ENCODE results near the gene DAB2IP.
A peak's percentile ranks its signal among the peaks of the same experiment; 100 is the strongest.
"Not testable (repeated sequence)": the region's sequence is repeated elsewhere in the genome, so short reads cannot be mapped to it uniquely, and the experiment has no call there.

Gene DAB2IP

DNA sequence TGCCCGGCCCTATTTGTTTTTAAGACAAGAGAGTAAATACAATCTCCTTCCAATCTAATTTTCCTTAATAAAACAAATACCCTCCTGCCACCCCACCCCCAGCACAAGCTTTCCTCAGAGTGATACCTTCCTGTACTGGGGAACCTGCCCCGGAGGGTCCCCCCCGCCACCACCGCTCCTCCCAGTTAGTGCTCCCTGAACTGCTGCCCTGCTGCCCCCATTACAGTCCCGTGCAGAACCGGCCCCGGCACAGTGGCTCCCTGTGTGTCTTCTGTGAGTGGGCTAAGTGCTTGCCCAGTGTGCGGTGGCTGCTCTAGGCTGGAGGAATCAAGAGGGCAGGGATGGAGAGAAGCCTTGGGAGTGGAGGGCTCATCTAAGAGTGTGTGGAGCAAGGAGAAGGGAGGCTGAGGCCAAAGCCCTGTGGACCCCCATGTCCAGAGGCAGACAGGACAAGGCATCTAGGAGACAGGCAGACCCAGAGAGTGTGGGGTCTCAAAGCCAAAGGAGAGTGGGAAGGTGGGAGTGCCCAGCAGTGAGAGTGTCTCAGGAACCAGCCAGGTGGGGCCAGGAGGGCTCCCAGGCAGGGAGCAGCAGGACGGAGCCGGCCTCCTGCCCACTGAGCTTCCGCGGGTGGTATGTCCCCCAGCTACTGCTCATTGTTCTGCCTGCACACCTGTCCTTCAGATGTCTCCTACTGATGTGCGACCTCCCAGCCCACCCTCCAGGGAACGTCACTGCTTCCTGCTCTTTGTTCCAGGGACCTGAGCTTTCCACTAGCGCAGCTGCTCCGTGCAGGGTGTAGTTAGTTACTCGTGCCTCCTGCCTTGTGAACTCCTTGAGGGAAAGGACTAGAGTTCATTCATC is 129.0 kb downstream of the DAB2IP start:
- no peak for DNase-seq

DNA sequence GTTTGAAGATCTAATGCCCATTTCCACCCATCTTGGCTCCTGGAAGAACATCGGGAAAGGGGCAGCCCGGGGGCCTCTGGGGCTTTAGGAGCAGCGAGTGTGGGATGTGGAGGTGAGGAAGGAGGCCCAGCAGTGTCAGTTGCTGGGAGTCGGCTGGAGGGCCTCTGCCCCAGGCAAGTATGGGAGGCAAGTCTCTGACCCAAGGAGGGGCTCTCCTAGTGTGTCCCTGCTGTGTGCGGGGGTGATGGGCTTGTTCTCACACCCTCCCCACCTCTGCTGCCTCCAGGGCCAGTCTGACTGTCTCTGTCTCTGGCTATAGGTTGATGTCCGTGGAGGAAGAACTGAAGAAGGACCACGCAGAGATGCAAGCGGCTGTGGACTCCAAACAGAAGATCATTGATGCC is 129.7 kb downstream of the DAB2IP start:
- DNase-seq = no peak

- no peak for DNase-seq
Observed at GRCh38 chr9:121781701-121782464, 130.4 kb downstream of the DAB2IP start.

DNA sequence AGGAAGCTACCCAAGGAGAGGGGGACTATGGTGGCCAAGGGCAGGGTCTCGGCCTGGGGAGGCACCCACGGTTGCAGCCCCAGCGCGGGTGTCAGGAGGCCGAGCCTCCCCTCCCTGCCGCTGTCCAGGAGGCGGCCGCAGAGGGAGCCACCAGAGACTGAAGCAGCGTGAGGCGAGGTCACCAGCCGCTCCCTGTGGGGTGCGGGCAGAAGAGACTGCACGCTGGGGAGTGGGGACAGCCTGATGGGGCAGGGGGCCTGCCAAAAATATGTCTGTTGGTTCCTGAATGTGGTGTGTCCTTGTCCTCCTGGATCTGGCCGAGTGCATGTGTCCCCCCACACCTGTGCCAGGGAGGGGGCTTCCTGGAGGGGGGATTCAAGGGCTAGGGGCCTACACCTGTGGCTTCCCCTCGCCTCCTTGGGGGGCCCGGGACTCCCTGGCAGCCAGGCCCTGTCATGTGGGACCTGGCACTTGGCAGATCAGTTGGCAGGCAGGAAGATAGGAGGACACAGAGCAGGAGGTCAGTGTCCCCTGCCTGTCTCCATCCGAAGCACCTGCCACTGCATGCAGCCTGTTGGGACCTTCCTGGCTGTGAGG is 131.2 kb downstream of the DAB2IP start:
- DNase-seq = no peak

- DNase-seq = peak; percentile 90
Observed at GRCh38 chr9:121783111-121783510, 131.7 kb downstream of the DAB2IP start.

DNA sequence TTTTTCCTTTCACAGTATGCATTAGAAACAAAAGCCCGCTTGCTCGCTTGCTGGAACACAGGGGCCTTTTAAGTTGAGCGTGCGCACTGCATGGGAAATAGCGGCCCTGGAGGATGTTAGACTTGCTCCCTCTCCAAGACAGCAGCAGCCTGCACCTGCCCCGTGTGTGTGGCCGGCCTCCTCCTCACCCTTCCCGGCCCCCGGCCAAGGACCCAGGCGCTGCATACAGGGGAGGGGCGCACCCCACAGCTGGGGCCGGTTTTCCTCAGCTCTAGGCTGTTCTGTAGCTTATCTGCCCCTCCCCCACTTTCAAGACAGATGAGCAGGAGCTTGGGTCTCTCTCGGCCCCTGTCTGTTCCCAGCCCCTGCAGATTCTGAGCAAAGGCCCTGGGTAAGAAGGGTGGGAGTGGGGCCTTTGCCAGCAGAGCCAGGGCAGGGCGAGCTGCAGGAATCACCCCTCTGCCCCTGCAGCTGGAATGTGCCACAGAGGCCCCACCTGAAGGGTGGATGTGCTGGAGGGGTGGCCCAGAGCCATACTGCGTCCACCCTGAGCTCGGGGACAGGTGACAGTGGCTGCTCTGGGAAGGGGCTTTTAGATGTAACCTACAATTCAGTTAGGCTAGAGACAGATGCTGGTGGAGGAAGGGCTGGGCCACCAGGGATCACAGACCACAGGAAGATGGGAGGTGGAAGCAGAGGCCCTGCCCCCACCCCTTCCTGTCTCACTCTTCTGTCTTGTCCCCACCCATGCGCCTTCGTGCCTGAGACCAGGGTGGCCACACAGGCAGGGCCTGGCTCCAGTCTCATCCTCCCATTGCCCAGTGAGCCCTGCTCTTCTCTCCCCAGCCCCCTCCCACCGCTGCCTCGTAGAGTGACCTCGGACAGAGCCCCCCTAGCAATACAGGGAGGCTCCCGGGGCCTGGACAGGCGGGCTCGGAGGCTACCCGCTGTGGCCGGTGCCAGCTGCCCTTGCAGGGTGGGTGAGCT is 132.4 kb downstream of the DAB2IP start:
- peak; percentile 42 for DNase-seq

GRCh38 chr9:121784731-121785411 is 133.4 kb downstream of the DAB2IP start:
- no peak for DNase-seq

GRCh38 chr9:121785673-121786542 is 134.5 kb downstream of the DAB2IP start:
- DNase-seq = no peak

GRCh38 chr9:121786543-121786948 is 135.1 kb downstream of the DAB2IP start:
- DNase-seq = no peak

DNA sequence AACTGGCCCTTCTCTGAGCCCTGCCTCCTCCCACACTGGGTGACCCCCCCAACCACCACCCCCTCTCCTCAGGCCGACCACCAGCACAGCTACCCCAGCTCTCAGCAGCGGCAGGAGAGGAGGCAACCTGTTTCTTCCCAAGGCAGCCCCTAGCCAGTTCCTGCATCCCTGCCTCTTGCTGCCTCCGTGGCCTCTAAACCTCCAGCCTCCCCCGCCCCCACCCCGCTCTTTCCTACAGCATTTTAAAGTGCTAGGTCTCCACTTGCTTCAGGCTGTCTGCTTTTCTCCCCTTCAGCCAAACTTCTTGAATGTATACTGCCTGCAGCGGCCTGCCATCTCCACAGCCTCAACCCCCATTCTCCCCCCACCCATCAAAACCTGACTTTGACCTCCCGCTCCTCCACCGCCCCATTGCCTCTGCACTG is 135.6 kb downstream of the DAB2IP start:
- DNase-seq = no peak

DNA sequence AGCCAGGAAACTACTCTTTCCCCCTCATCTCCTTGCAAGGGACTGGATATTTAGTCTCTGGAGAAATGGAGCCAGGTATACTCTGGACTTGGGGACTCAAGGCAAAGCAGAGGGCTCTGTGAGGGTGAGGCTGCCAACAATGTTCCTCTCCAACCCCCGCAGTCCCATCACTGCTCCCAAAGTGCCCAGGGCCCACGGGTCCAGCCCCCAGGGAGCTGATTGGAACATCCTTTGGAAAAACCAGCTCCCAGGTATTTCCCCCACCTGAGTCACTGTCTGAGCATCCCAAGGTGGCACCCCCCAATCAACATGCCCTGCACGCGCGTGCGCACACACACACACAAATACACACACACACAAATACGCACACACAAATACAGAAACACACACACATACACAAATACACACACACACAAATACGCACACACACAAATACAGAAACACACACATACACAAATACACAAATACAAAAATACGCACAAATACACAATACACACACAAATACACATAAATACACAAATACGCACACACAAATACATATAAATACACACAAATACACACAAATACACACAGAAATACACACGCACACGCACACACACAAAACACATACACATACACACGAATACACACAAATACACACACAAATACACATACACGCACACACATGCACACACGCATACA is 137.4 kb downstream of the DAB2IP start:
- no peak for DNase-seq

GRCh38 chr9:121790841-121791240 is 139.4 kb downstream of the DAB2IP start:
- no peak for DNase-seq

- not testable (repeated sequence) for DNase-seq
Observed at GRCh38 chr9:121792476-121792875, 141.0 kb downstream of the DAB2IP start.

DNA sequence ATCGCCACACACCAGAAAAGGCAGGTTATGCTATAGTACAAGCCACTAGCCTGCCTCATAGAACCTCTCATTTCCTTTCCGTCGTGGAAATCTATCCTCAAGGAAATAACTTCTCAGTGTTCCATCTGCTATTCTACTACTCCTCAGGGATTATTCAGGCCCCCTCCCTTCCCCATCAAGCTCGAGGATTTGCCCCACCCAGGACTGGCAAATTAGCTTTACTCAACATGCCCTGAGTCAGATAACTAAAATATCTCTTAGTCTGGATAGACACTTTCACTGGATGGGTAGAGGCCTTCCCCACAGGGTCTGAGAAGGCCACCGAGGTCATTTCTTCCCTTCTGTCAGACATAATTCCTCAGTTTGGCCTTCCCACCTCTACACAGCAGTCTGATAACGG is 142.9 kb downstream of the DAB2IP start:
- not testable (repeated sequence) for DNase-seq

DNA sequence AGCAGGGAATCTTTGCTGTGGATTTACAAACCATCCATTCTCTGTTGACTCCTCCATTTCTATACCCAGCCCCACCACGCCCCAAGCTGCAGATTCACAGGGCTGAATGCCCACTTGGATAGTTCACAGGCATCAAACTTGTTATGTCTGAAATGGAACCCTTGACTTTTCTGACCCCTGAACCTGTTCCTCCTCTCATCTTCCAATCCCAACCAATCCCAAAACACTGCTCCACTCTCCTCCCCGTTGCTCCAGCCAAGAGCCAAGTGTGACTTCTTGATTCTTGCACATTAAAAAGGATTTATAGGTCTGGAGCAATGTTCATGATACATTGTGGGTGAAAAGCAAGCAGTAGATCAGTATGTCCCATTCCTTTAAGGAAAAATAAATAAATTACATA is 145.6 kb downstream of the DAB2IP start:
- DNase-seq = no peak

- no peak for DNase-seq
Observed at GRCh38 chr9:121798941-121799340, 147.5 kb downstream of the DAB2IP start.

DNA sequence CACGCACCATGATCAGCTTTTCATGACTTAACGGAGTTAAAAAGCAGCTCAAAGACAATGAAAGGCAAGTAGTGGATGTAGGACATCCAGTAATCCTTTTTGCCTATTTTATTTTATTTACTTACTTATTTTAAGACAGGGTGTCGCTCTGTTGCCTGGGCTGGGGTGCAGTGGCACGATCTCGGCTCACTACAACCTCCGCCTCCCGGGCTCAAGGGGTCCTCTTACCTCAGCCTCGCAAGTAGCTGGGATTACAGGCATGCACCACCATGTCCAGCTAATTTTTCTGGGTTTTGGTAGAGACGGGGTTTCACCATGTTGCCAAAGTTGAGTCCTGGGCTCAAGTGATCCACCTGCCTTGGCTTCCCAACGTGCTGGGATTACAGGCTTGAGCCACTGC is 148.9 kb downstream of the DAB2IP start:
- DNase-seq = no peak

DNA sequence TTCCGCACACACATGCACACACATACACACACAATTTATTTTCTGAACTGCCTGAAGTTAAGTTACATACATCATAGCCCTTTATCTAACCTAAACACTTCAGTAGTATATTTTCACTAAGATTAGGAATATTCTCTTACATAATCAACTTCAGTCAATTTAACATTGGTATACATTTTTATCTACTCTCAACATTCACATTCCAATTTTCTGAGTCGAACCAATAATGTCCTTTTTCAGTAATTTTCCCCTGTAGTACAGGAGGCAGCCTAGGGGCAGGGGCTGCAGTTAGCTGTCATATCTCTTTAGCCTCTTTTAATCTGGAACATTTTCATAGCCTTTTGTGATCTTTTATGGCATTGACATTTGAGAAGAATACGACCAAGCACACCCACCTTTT is 150.1 kb downstream of the DAB2IP start:
- DNase-seq = no peak

DNA sequence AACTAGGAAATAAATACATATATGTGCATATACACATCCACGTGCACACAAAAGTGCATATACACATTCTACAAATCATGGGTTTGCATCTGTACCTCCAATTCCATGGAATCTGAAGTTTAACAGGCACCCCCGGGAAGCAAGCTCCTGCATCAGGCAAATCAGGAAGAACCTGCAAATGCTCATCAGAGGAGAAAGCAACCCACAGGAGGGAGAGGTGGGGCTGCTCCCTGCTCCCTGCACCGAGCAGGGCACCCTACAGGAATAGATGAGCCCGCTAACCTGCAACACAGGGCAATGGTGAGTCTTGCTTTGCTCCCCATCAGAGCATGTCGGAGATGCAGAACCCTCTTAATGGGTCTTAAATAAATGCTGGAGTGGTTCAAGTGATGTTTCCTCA is 151.3 kb downstream of the DAB2IP start:
- DNase-seq = no peak
